ENCODE measurements around the gene ICE1. TPM values are rescaled to one million over a fixed set of nuclear protein-coding genes. Genes with fewer than 3 reads are reported as not detected.
"Not testable (repeated sequence)": the region's sequence is repeated elsewhere in the genome, so short reads cannot be mapped to it uniquely, and the experiment has no call there.

Gene ICE1
- total RNA-seq, 1 donor from 2014 or later, result 56.5 TPM

DNA sequence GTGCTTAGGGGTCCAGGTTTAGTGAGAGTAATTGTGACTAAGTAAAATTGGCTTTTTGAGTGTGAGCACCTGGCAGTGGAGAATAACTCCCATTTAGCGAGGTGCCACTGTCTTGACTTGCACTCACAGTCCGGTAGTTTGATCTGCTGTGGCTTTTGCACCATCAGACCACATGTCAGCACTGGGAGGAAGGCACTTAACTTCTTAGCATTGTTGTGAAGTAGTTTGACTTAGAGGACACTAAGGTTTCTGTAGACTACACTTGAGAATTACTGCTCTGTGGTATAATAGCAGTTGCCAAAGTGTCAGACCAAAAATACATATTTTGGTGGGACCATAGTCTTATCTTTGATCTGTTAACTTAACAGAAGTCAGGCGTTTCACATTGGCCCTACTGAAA lies 63.6 kb downstream of the ICE1 start:
- DNase-seq, result no peak
- no peak for TF ChIP-seq CTCF (IDR thresholded peaks at IDR 0.05; ENCODE audit: partially characterized antibody, unreplicated experiment)
- Mint-ChIP-seq H3K36me3 (ENCODE audit: unreplicated experiment) (no peaks in the 10 kb centered on the region), H3K9me3 (ENCODE audit: unreplicated experiment) (peaks cover 3% of the 10 kb centered on the region), H3K4me3 (ENCODE audit: unreplicated experiment) (no peak overlapping the region), H3K27ac (ENCODE audit: unreplicated experiment) (no peak overlapping the region), H3K4me1 (ENCODE audit: low read depth, unreplicated experiment) (peaks cover 9% of the 10 kb centered on the region), H3K27me3 (ENCODE audit: unreplicated experiment) (no peaks in the 10 kb centered on the region)

- Mint-ChIP-seq H3K36me3 (ENCODE audit: unreplicated experiment) (no peaks in the 10 kb centered on the region), H3K27ac (ENCODE audit: unreplicated experiment) (no peak overlapping the region), H3K4me1 (ENCODE audit: low read depth, unreplicated experiment) (peaks cover 11% of the 10 kb centered on the region), H3K4me3 (ENCODE audit: unreplicated experiment) (no peak overlapping the region), H3K9me3 (ENCODE audit: unreplicated experiment) (peaks cover 5% of the 10 kb centered on the region), H3K27me3 (ENCODE audit: unreplicated experiment) (peaks cover 2% of the 10 kb centered on the region)
- DNase-seq, result no peak
- TF ChIP-seq CTCF (IDR thresholded peaks at IDR 0.05; ENCODE audit: partially characterized antibody, unreplicated experiment), result no peak
These were observed 65.3 kb downstream of the ICE1 start for GRCh38 chr5:5487585-5488360.

DNA sequence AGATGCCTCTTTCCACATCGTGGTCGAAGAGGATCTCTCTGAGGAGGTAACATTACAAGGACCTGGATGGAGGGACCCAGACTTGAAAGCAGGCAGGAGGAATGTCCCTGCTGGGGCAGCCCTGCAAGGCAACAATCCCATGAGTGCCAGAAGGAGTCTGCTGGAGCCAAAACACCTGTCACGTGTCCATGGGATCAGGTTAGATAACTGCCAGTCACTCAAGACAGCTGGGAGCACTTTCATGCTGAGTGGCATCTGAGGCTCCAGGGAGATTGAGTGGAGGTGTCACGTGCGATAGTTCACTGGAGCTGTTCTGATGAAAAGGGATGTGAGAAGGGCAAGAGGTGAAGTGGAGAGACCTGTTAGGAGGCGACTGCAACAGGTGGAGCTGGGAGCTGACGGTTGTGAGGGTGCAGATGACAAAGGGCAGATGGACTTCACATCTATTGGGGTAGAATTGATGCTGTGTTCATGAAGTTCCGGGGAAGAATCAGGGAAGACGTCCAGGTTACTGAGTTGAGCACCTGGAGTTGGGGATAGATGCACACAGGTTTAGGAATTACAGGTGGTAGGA lies 68.4 kb downstream of the ICE1 start:
- H3K4me1 Mint-ChIP-seq (ENCODE audit: low read depth, unreplicated experiment), result peaks cover 12% of the 10 kb centered on the region
- H3K27ac Mint-ChIP-seq (ENCODE audit: unreplicated experiment), result no peak overlapping the region

DNA sequence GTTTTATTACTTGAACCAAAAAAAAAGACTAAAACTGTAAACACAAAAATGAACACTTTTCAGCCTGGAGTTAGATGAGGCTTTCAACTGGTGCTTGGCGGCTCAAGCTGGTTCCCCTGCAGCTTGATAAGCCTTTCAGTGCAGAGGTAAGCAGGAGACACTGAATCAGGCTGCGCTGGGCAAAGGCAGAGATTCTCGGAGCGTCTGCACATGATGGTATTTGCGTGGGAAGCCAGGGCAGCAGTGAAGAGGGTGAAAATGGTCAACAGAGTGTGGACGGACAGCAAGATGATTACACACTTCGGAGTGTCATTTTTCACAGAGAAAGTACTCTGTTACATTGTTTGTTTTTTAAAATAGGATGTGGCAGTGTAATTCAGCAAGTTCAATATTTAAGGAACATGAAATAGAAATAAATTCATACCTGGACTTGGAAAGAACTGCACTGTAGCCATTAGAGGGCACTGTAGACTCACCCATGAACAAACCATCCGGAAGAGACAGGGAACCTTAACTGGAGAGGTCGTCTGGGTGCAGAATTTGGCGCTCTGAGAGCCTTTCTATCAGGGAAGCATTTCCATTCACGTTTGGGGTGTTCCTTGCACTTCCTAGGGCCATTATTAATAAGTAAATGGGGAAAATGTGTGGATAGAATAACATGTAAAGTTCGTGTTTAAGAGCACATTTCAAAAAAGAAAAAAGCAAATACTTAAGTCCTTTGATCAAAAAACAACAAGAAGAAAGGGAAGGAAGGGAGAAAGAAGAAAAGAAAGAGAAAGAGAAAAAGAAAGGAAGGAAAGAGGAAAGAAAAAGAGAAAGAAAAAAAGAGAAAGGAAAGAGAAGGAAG lies 69.8 kb downstream of the ICE1 start:
- Mint-ChIP-seq H3K9me3 (ENCODE audit: unreplicated experiment) (peaks cover 5% of the 10 kb centered on the region), H3K27me3 (ENCODE audit: unreplicated experiment) (peaks cover 6% of the 10 kb centered on the region), H3K27ac (ENCODE audit: unreplicated experiment) (no peak overlapping the region), H3K4me1 (ENCODE audit: low read depth, unreplicated experiment) (peaks cover 12% of the 10 kb centered on the region), H3K4me3 (ENCODE audit: unreplicated experiment) (no peak overlapping the region), H3K36me3 (ENCODE audit: unreplicated experiment) (no peaks in the 10 kb centered on the region)
- TF ChIP-seq CTCF (IDR thresholded peaks at IDR 0.05; ENCODE audit: partially characterized antibody, unreplicated experiment), result peak; percentile 43
- DNase-seq, result no peak

More for the DNA sequence above, 68.4 kb downstream of the ICE1 start:
- H3K9me3 Mint-ChIP-seq (ENCODE audit: unreplicated experiment), result peaks cover 5% of the 10 kb centered on the region
- no peaks in the 10 kb centered on the region for H3K36me3 Mint-ChIP-seq (ENCODE audit: unreplicated experiment)
- peak overlapping the region; percentile 41 for H3K4me3 Mint-ChIP-seq (ENCODE audit: unreplicated experiment)
- DNase-seq, result no peak
- TF ChIP-seq CTCF (IDR thresholded peaks at IDR 0.05; ENCODE audit: partially characterized antibody, unreplicated experiment), result no peak
- H3K27me3 Mint-ChIP-seq (ENCODE audit: unreplicated experiment), result peaks cover 4% of the 10 kb centered on the region

GRCh38 chr5:5492934-5493271 lies 70.4 kb downstream of the ICE1 start:
- peaks cover 15% of the 10 kb centered on the region for H3K4me1 Mint-ChIP-seq (ENCODE audit: low read depth, unreplicated experiment)
- not testable (repeated sequence) for H3K36me3 Mint-ChIP-seq (ENCODE audit: unreplicated experiment); DNase-seq; H3K27me3 Mint-ChIP-seq (ENCODE audit: unreplicated experiment); H3K27ac Mint-ChIP-seq (ENCODE audit: unreplicated experiment); H3K9me3 Mint-ChIP-seq (ENCODE audit: unreplicated experiment); H3K4me3 Mint-ChIP-seq (ENCODE audit: unreplicated experiment)

Measured in glutamatergic neuron (in vitro differentiated cells).